Stimulated activated naive CD8-positive, alpha-beta T cell treated with anti-CD3 and anti-CD28 coated beads, Interleukin-15, amount 100 ng/mL, for 72 hours (primary cell): ENCODE results near the gene FAM3A.

ENCODE experiments used
- ATAC-seq: fragments of 150-1000 bp; cut with Tn5 transposase; 2 replicates; pipeline ENCODE4 v1.10.0; 2021; ENCODE audit warnings: mild to moderate bottlenecking, moderate library complexity
- DNase-seq, 2 donors: peaks; one replicate each; pipeline ENCODE4 v3.0.0; 2021 to 2022
- H3K27ac Mint-ChIP-seq, 2 donors: one replicate each; pipeline ENCODE4 v1.8.0; 2022; ENCODE audit warnings: mild to moderate bottlenecking in 2 of 2, mixed read lengths in 2 of 2, moderate library complexity in 2 of 2
- H3K27me3 Mint-ChIP-seq: one replicate; pipeline ENCODE4 v1.8.0; 2022; ENCODE audit warnings: mixed read lengths
- H3K4me1 Mint-ChIP-seq: one replicate; pipeline ENCODE4 v1.8.0; 2022; ENCODE audit warnings: mild to moderate bottlenecking, mixed read lengths
- H3K4me3 Mint-ChIP-seq, 2 donors: one replicate each; pipeline ENCODE4 v1.8.0; 2022; ENCODE audit warnings: mild to moderate bottlenecking in 2 of 2, mixed read lengths in 2 of 2, moderate library complexity in 1 of 2
- H3K9me3 Mint-ChIP-seq, 2 donors: one replicate each; pipeline ENCODE4 v1.8.0; 2022; ENCODE audit warnings: mixed read lengths in 2 of 2

The FAM3A gene

DNA sequence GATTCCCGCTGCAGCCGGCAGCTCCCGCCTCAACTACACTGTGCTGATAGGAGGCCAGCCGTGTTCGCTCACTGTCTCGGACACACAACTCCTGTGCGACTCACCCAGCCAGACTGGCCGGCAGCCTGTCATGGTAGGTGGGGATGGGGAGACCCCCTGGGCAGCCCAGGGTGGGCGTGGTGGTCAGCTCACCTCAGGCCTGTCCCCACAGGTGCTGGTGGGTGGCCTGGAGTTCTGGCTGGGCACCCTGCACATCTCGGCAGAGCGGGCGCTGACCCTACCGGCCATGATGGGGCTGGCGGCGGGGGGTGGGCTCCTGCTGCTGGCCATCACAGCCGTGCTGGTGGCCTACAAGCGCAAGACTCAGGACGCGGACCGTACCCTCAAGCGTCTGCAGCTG lies 48.5 kb downstream of the FAM3A start:
- Mint-ChIP-seq H3K4me3 (no peak overlapping the region), H3K4me1 (no peaks in the 10 kb centered on the region), H3K27ac (no peak overlapping the region), H3K9me3 (no peaks in the 10 kb centered on the region), H3K27me3 (no peaks in the 10 kb centered on the region)
- ATAC-seq (no peak), DNase-seq (no peak)

DNA sequence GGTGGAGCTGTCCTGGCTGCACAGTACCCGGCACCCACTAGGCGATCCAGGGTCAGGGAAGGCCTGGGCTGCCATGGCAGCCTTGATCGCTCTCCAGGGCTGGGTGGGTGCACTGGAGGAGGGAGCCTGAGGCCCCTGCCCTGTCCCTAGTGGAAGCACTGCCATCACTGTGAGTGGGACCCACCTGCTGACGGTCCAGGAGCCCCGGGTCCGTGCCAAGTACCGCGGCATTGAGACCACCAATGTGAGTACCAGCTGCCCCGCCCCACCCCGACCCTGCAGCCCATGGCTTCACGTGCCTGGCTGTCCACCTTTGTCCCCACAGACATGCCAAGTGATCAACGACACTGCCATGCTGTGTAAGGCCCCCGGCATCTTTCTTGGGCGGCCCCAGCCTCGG lies 49.1 kb downstream of the FAM3A start:
- H3K4me1 Mint-ChIP-seq = peaks cover 3% of the 10 kb centered on the region
- no peak overlapping the region for H3K4me3 Mint-ChIP-seq
- no peaks in the 10 kb centered on the region for H3K27me3 Mint-ChIP-seq
- no peak overlapping the region for H3K27ac Mint-ChIP-seq
- no peak for ATAC-seq
- DNase-seq = no peak
- no peaks in the 10 kb centered on the region for H3K9me3 Mint-ChIP-seq

DNA sequence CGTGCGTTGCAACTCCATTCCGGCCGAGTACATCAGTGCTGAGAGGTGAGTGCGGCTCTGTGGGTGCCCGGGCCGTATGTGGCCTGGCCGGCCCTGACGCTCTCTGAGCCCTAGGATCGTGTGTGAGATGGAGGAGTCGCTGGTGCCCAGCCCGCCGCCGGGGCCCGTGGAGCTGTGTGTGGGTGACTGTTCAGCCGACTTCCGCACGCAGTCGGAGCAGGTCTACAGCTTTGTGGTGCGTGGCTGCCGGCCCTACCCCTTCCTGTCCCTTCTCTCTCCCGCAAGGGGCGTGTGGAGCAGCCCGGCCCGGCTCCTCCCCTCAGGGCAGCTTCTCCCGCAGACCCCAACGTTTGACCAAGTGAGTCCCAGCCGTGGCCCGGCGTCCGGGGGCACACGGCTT lies 50.0 kb downstream of the FAM3A start:
- H3K4me1 Mint-ChIP-seq = peaks cover 10% of the 10 kb centered on the region
- no peak overlapping the region for H3K27ac Mint-ChIP-seq
- no peak for ATAC-seq
- H3K9me3 Mint-ChIP-seq = no peaks in the 10 kb centered on the region
- H3K4me3 Mint-ChIP-seq = no peak overlapping the region
- no peak for DNase-seq
- no peaks in the 10 kb centered on the region for H3K27me3 Mint-ChIP-seq

DNA sequence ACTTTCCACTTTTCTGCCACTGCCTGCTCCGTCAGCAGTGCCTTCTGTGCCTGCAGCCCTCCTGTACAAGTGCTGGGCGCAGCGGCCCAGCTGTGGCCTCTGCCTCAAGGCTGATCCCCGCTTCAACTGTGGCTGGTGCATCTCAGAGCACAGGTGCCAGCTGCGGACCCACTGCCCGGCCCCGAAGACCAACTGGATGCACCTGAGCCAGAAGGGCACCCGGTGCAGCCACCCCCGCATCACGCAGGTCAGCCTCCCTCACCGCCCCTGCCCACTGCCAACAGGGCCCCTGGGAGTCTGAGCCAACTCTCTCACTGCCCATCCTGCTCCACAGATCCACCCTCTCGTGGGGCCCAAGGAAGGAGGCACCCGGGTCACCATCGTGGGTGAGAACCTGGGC lies 50.4 kb downstream of the FAM3A start:
- ATAC-seq (no peak), DNase-seq (no peak)
- no peak overlapping the region for H3K4me3 Mint-ChIP-seq
- H3K27ac Mint-ChIP-seq = no peak overlapping the region
- H3K9me3 Mint-ChIP-seq = no peaks in the 10 kb centered on the region
- no peaks in the 10 kb centered on the region for H3K27me3 Mint-ChIP-seq
- H3K4me1 Mint-ChIP-seq = peaks cover 10% of the 10 kb centered on the region

DNA sequence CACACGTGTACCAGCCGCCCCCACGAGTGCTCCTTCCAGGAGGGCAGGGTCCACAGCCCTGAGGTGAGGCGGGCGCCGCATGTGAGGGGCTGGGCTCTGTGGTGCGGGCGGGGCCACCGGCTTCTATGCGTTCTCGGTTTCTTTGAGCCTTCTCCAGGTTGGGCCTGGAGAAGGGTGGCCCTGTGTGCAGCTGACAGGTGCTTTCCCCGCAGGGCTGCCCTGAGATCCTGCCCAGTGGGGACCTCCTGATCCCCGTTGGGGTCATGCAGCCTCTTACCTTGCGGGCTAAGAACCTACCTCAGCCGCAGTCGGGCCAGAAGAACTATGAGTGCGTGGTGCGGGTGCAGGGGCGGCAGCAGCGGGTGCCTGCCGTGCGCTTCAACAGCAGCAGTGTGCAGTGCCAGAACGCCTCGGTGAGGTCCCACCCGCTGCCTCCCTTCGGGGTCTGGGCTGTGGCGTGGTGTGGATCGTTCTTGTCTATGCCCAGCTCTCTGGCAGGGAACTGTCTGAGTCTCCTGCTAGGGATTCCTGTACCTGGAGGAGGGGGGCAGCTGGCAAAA lies 51.1 kb downstream of the FAM3A start:
- DNase-seq = no peak
- H3K27ac Mint-ChIP-seq = no peak overlapping the region
- ATAC-seq = no peak
- peaks cover 17% of the 10 kb centered on the region for H3K4me1 Mint-ChIP-seq
- H3K27me3 Mint-ChIP-seq = no peaks in the 10 kb centered on the region
- no peak overlapping the region for H3K4me3 Mint-ChIP-seq
- H3K9me3 Mint-ChIP-seq = no peaks in the 10 kb centered on the region

DNA sequence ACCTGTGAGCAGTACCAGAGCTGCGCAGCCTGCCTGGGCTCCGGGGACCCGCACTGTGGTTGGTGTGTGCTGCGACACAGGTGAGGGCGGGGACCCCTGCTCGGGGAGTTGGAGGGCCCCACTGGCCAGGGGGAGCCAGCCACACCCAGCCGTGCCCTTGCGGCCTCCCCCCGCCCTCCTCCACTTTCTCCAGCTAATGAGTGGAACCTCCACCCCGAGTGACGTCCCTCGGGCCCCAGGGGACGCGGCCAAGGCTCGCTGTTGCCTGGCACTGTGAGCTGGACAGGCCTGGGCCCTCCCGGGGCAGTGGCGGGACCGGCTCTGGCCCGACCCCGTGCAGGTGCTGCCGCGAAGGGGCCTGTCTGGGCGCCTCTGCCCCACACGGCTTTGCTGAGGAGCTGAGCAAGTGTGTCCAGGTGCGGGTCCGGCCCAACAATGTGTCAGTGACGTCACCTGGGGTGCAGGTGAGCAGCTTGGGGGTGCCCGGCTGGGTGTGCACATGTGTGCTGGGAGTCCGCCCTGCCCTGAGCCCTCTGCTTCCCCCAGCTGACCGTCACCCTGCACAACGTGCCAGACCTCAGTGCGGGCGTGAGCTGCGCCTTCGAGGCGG lies 52.3 kb downstream of the FAM3A start:
- Mint-ChIP-seq H3K4me1 (peaks cover 26% of the 10 kb centered on the region), H3K27ac (no peak overlapping the region), H3K4me3 (no peak overlapping the region), H3K27me3 (no peaks in the 10 kb centered on the region), H3K9me3 (no peaks in the 10 kb centered on the region)
- no peak for DNase-seq
- ATAC-seq = no peak

DNA sequence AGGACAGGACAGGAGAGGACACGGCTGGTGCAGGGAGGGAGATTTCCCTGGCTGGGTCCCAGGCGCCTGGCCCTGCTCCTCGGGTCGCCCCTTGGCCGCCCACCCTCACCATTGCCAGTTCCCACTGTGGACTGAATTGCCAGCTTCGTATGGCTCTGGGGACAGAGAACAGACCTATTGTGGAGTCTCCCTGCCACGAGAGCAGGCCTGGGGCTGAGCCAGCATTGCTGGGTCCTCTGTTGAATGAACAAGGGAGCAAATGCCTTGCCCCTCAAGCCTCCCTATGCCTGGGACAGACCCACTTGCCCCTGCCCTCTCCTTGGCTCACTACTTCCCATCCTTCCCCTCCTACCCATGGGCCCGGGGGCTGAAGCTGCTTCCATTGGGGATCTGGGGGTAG lies 53.6 kb downstream of the FAM3A start:
- Mint-ChIP-seq H3K9me3 (no peaks in the 10 kb centered on the region), H3K27ac (no peak overlapping the region), H3K27me3 (no peaks in the 10 kb centered on the region), H3K4me1 (peaks cover 27% of the 10 kb centered on the region), H3K4me3 (no peak overlapping the region)
- no peak for DNase-seq
- ATAC-seq = no peak

DNA sequence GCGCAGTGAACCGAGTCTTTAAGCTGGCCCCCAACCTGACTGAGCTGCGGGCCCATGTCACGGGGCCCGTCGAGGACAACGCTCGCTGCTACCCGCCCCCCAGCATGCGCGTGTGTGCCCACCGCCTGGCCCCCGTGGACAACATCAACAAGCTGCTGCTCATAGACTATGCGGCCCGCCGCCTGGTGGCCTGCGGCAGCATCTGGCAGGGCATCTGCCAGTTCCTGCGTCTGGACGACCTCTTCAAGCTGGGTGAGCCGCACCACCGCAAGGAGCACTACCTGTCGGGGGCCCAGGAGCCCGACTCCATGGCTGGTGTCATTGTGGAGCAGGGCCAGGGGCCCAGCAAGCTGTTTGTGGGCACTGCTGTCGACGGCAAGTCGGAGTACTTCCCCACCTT lies 55.7 kb downstream of the FAM3A start:
- ATAC-seq (no peak), DNase-seq (no peak)
- peaks cover 32% of the 10 kb centered on the region for H3K4me1 Mint-ChIP-seq
- H3K4me3 Mint-ChIP-seq = peak overlapping the region; percentile 85 to 86
- no peaks in the 10 kb centered on the region for H3K27me3 Mint-ChIP-seq
- H3K27ac Mint-ChIP-seq = no peak overlapping the region
- no peaks in the 10 kb centered on the region for H3K9me3 Mint-ChIP-seq

DNA sequence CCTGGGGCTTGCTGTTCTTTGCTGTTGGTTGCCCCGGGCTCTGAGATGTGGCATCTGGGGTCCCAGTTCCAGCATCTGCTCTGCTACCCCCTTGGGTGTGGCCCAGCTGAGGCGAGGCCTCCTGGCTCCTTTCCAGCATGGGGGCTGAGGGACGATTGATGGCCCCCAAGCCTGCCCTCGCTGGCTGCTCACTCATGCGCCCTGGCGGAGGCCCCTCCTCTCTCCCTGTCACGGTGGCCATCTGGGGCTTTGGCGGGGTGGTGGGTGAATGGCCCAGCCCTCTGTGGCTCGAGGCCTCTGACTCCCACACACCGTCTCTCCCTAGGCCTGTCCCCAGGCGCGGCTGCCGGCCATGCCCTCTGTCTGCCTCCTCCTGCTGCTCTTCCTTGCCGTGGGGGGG lies 56.2 kb downstream of the FAM3A start:
- Mint-ChIP-seq H3K27ac (no peak overlapping the region), H3K9me3 (no peaks in the 10 kb centered on the region), H3K4me3 (peak overlapping the region; percentile 85 to 86), H3K27me3 (no peaks in the 10 kb centered on the region), H3K4me1 (peaks cover 32% of the 10 kb centered on the region)
- DNase-seq (no peak), ATAC-seq (no peak)

DNA sequence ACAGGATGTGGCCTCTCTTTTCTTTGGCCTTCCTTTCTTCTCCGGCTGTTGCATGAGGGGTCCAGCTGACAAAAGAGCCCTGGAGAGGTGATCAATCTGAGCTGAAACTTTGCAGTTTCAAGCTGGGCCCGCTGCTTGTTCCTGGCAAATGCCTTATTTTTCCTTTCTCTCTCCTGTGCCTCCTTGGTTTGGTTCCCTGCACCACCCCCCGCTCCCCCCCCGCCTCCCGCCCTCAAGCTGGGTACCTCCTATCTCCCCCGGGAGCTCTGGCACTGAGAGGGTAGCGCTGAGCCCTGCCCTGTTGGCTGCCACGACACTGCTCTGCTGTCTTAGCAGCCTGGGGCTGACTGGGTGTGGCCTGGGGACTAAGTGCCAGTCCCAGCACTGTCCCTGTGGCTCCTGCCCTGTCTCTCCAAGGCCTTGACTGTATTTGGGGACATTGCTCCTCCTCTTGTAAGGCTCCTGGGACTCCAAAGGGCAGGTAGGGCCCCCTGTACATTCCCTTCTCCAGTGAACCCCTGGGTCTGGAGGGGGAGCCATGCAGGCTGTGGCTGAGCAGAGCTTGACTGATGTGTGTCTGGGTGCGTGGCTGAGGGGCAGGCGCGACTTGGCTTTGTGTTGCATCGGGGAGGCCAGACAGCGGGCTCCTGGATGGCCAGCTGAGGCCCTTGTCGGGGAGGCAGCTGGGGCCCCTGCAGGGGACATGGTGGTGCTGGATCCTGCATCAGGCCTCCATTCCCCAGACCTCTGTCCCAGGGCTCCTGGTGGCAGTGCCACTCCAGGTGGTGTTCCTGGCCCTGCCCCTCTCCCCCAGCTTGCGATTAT lies 56.9 kb downstream of the FAM3A start:
- H3K27me3 Mint-ChIP-seq = no peaks in the 10 kb centered on the region
- DNase-seq (no peak), ATAC-seq (peak; percentile 60)
- peak overlapping the region; percentile 81 to 91 for H3K27ac Mint-ChIP-seq
- H3K9me3 Mint-ChIP-seq = no peaks in the 10 kb centered on the region
- H3K4me3 Mint-ChIP-seq = peak overlapping the region; percentile 85 to 86
- peaks cover 32% of the 10 kb centered on the region for H3K4me1 Mint-ChIP-seq

DNA sequence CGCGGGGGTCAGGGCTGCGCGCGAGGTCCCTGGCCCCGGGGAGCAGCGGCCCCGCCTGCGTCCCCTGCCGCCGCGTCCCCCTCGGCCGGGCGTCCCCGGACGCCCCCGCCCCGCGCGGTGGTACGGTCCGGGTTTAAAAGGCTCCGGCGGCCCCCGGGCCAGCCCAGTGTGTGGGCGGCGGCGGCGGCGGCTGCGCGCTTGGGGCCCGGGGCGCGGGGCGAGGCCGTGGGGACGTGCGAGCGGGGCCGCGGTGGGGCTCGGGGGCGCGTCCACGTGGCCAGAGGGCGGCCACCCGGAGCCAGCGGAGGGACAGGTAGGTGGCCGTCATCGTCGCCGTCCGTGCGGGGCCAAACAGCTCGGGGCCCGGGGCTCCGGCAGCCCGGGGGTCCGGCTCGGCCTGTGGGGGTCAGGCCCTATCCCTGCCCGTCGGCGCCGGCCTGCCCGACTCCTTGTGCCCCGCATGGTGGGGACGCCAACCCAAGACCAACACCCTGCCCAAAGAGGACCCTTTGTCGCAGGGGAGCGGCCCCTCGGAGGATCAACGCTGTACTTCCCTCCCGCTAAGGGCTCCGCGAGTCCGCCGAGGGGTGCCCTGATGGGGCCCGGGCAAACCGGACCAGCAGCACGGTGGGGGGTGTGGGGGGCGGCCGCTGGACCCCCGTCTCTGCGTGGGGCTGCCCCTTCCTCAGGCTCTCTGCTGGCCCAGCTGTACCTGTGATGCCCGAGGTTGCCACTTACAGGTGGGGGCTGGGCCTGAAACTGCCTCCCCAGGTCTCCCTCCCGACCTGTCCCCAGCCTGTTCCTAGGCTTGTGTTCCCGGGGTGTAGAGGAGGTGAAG lies 57.7 kb downstream of the FAM3A start, which contains the start of gene PLXNA3:
PLXNA3 (plus strand) TSS at position 166 of the 838 bp plus-strand sequence. CDS start 1,903 bp downstream, outside the sequence.
- peak within 1 kb of the TSS; percentile 87 to 97 for H3K27ac Mint-ChIP-seq
- H3K4me1 Mint-ChIP-seq = peaks cover 32% of the 10 kb centered on the region
- peak within 1 kb of the TSS; percentile 88 to 89 for H3K4me3 Mint-ChIP-seq
- no peaks in the 10 kb centered on the region for H3K9me3 Mint-ChIP-seq
- ATAC-seq (peak; percentile 85), DNase-seq (peak; percentile 67 to 75)
- H3K27me3 Mint-ChIP-seq = no peaks in the 10 kb centered on the region

DNA sequence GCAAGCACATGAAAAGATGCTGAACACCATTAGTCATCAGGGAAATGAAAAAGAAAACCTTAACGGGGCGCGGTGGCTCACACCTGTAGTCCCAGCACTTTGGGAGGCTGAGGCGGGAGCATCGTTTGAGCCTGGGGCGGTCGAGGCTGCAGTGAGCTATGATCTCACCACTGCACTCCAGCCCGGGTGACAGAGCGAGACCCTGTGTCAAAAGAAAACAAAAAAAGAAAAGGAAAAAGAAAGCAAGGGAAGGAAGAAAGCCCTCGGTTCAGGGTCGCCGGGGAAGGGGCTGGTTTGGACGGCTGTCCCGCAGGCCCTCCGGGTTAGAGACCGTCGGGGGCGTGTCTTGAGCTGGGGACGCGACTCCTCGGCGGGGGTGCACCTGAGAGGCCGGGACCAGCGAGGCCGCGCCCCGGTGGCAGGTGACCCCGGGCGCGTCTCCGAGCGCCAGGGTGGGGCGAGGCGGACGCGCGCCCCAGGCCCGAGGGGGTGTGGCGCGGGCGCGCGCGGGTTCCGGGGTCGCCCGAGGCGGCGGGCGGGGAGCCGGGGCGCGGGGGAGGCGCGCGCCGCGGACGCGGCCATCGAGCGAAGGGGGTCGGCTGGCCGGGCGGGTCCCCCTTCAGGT lies 58.4 kb downstream of the FAM3A start:
- DNase-seq (peak; percentile 58 to 66), ATAC-seq (peak; percentile 73)
- H3K4me3 Mint-ChIP-seq = peak overlapping the region; percentile 88 to 89
- peaks cover 32% of the 10 kb centered on the region for H3K4me1 Mint-ChIP-seq
- H3K27ac Mint-ChIP-seq = peak overlapping the region; percentile 87 to 97
- no peaks in the 10 kb centered on the region for H3K27me3 Mint-ChIP-seq
- no peaks in the 10 kb centered on the region for H3K9me3 Mint-ChIP-seq
